ENCODE measurements around the gene TNFAIP3. TPM values are rescaled to one million over a fixed set of nuclear protein-coding genes. Genes with fewer than 3 reads are reported as not detected.
"Not testable (repeated sequence)": the region's sequence is repeated elsewhere in the genome, so short reads cannot be mapped to it uniquely, and the experiment has no call there.

The TNFAIP3 gene
- 6.7 TPM for total RNA-seq (ENCODE audit: insufficient read depth, low replicate concordance)

- DNase-seq (ENCODE audit: low spot score): peak; percentile 93
Observed at GRCh38 chr6:137866914-137867684, at the start of gene TNFAIP3. Gene TNFAIP3 (plus strand): TSS chr6:137867259. CDS start chr6:137871228, 3,969 bp downstream.

- no peak for DNase-seq (ENCODE audit: low spot score)
Observed at GRCh38 chr6:137818440-137818839, 48.6 kb upstream of the TNFAIP3 start.

- no peak for DNase-seq (ENCODE audit: low spot score)
Observed at GRCh38 chr6:137819740-137820139, 47.3 kb upstream of the TNFAIP3 start.

- DNase-seq (ENCODE audit: low spot score): no peak
Observed at GRCh38 chr6:137820425-137820824, 46.6 kb upstream of the TNFAIP3 start.

GRCh38 chr6:137820952-137821351, 46.1 kb upstream of the TNFAIP3 start:
- DNase-seq (ENCODE audit: low spot score): no peak

GRCh38 chr6:137821491-137821890, 45.6 kb upstream of the TNFAIP3 start:
- no peak for DNase-seq (ENCODE audit: low spot score)

GRCh38 chr6:137823826-137824555, 43.1 kb upstream of the TNFAIP3 start:
- DNase-seq (ENCODE audit: low spot score): peak; percentile 43

- DNase-seq (ENCODE audit: low spot score): no peak
Observed at GRCh38 chr6:137824556-137824879, 42.5 kb upstream of the TNFAIP3 start.

- DNase-seq (ENCODE audit: low spot score): no peak
Observed at GRCh38 chr6:137824896-137825295, 42.2 kb upstream of the TNFAIP3 start.

GRCh38 chr6:137827411-137827940, 39.6 kb upstream of the TNFAIP3 start:
- no peak for DNase-seq (ENCODE audit: low spot score)

- DNase-seq (ENCODE audit: low spot score): no peak
Observed at GRCh38 chr6:137827977-137828810, 38.9 kb upstream of the TNFAIP3 start.

GRCh38 chr6:137829641-137830083, 37.4 kb upstream of the TNFAIP3 start:
- DNase-seq (ENCODE audit: low spot score): no peak

- DNase-seq (ENCODE audit: low spot score): no peak
Observed at GRCh38 chr6:137830511-137830911, 36.5 kb upstream of the TNFAIP3 start.

GRCh38 chr6:137832110-137832509, 34.9 kb upstream of the TNFAIP3 start:
- DNase-seq (ENCODE audit: low spot score): no peak

GRCh38 chr6:137834508-137834907, 32.6 kb upstream of the TNFAIP3 start:
- no peak for DNase-seq (ENCODE audit: low spot score)

GRCh38 chr6:137836788-137837187, 30.3 kb upstream of the TNFAIP3 start:
- no peak for DNase-seq (ENCODE audit: low spot score)

GRCh38 chr6:137838090-137838489, 29.0 kb upstream of the TNFAIP3 start:
- not testable (repeated sequence) for DNase-seq (ENCODE audit: low spot score)

- DNase-seq (ENCODE audit: low spot score): not testable (repeated sequence)
Observed at GRCh38 chr6:137838597-137838996, 28.5 kb upstream of the TNFAIP3 start.

GRCh38 chr6:137839076-137839475, 28.0 kb upstream of the TNFAIP3 start:
- DNase-seq (ENCODE audit: low spot score): no peak

- DNase-seq (ENCODE audit: low spot score): no peak
Observed at GRCh38 chr6:137840252-137840651, 26.8 kb upstream of the TNFAIP3 start.

- no peak for DNase-seq (ENCODE audit: low spot score)
Observed at GRCh38 chr6:137843211-137843610, 23.8 kb upstream of the TNFAIP3 start.

- not testable (repeated sequence) for DNase-seq (ENCODE audit: low spot score)
Observed at GRCh38 chr6:137844327-137844726, 22.7 kb upstream of the TNFAIP3 start.

Data from umbilical cord (tissue), 2 donors.